HG02970 (cell line): ENCODE measurements around the gene SMIM44.
"Not testable (repeated sequence)": the region's sequence is repeated elsewhere in the genome, so short reads cannot be mapped to it uniquely, and the experiment has no call there.

Source experiments
- ATAC-seq: cut with Tn5 transposase; IDR thresholded peaks from one replicate; pipeline ENCODE4 v1.9.1; 2021; ENCODE audit warnings: mild to moderate bottlenecking, moderate library complexity, moderate number of reproducible peaks; ENCODE audit not compliant: unreplicated experiment, low FRiP score

Gene SMIM44

DNA sequence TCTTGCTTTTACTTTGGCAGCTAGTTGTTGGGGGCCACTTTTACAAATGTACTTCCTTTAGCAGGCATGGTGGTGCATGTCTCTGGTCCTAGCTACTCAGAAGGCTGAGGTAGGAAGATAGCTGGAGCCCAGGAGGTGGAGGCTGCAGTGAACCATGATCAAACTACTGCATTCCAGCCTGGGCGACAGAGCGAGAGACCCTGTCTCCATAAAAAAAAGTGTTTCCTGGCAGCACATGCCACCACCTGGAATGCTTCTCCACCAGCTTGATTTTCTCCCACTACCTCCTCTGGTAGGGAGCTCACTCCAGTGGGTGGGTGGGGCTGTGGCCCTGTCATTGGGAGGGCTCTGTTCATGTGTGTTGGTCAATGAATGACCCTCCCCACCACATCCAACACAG is 35.4 kb upstream of the SMIM44 start:
- ATAC-seq, result no peak

DNA sequence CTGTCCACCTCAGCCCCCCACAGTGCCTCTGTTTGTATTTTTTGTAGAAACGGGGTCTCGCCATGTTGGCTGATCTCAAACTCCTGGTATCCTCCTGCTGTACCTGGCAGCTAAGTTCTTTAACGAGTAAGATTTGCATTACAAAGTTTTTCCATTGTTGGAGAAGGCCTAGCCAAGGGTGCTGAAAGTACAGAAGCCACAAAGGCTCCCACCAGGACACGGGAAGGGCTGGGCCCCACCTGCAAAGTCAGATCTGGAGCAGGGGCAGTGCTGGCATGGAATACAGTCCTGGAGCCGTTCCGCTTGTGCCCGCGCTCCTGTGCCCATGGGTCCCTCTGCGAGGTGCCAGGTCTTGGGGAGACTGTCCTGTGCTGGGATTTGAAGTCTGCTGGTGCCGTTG is 35.0 kb upstream of the SMIM44 start:
- no peak for ATAC-seq

DNA sequence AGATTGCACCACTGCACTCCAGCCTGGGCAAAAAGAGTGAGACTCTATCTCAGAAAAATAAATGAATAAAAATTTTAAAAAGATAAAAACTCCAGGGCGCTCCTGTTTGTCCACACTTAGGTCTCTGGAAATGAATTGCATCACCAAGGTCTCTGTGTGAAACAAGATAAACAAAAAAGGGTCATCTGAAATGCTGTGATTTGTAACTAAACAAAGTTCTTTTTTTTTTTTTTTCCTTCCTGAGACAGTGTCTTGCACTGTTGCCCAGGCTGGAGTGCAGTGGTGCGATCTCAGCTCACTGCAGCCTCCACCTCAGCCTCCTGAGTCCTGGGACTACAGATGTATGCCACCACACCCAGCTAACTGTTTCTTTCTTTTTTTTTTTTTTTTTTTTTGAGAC is 34.4 kb upstream of the SMIM44 start:
- ATAC-seq, result no peak

DNA sequence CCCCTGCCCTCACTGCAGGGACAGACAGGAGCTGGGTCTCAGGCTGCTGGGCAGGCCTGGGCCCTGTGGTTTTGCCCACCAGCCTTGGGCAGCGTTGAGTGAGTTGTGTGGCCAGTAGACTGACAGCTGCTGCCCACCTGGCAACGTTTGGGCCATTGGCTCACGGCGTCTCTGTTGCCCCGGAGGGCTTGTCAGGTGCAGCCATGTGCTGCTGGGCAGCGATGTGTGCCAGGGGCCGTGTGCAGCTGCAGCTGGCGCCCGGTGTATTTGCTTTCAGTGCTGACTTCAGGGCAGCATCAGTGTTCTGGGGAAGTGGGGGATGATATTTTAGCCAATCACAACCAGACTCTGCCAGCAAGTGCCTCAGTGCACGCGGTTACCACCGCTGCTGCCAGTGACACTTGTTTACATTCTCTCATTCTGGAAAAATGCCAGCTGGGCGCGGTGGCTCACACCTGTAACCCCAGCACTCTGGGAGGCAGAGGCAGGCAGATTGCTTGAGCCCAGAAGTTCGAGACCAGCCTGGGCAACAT is 33.5 kb upstream of the SMIM44 start:
- ATAC-seq, result no peak

DNA sequence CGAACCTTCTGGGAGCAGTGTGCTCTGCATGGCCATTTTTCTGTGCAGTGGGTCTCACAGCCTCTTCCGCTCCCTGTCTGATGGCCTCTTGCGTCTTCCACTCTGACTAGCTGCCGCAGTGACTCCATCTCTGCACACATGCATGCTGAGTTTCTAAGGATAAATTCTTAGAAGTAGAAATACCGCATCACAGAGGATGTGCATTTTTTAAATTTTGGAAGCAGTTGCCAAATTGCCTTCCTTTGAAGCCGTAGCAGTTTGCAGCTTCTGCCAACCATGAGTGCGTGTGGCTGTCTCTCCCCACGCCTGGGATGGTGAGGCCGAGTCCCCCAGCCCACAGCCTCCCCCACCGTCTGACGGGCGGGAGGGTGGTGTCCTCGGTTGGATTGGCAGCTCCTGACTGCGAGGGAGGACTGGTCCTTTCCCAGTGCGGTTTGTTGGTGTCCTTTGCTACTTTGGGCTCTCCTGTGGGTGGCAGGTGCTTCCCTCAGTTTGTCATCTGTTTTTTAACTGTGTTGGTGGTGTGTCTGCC is 32.7 kb upstream of the SMIM44 start:
- ATAC-seq, result no peak

DNA sequence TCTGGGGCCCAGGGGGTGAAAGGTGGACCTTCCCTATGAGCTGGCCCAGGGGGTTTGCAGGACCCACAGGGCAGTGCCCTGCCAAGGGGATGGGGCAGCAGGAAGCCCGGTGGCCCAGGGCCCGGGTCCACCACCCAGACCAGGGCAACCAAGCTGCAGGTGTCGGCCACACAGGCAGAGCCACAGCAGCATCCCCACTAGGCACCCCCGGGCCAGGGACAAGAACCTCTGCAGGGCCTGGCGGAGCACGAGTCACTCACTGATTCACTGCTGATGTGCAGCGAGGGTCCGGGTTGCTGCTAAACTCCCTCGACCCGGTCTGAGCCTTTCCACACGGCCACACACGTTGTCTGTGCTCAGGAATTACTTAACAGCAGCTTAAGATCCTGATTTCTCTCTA is 31.7 kb upstream of the SMIM44 start:
- no peak for ATAC-seq

DNA sequence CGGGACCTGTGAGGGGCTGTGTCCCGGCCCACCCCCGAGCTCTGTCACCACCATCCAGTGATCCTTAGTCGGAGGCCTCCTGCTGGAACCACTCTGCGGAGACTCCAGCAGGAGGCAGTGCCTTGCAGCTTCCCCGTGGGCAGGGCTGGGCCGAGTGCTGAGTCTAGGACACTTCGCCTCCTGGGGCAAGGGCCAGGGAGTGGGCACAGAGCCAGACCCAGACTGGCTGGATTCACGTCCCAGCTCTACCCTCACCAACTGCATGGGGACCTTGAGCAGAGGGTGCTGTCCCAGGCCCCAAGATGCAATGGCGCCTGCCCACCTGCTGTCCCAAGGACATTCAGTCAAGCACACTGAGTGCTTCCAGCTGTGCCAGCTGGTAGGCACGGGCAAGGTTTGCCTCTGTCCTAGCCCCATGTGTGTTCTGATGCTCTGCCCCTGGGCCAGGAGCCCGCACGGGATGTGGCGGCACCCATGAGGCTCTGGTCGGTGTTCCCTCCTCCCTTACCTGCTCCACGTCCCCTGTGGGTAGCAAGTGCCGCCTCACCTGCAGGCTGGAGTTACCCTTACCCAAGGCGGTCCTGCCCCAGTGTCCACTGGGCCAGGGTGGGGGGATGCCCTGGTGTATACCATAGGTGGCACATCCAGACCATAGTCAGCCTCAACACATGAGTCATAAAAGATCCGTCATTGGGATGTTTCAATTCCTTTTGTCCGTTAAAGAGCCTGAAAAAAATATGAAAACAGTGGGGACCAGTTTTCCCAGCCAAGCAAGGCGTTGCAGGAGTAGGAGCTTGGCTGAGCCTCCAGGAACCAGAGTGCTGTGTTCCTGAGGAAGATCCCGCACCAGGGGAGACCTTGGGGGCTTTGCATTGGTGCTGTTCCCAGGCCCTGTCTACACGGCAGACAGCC is 30.2 kb upstream of the SMIM44 start:
- ATAC-seq, result no peak

DNA sequence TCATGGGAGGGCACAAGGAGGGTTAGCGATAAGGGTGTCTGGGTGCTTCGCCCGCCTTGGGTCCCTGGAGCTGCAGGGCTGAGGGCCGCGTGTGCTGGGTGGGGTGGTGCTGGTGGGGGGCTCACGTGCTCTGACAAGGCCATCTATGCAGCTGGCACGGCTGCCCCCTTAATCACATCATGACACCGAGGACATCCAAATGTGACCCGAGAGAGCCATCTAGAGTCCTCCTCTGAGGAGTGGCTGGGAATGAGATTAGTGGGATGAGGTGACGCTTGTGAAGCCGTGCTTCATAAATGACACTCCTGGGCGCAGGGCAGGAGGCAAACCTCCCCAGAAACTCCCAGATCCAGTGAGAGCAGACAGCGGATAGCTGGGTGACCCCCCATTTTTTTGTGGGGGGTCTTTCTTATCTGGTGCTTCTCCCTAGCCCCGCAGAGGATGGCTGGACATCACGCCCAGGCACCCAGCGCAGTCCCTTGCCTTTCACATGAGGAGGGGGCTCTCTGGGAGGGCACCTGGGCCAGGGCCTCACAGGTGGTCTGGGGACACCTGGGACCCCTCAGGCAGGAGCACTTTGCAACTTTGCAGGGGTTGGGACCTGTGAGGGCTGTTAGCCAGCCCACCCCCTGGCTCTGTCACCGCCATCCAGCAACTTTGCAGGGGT is 29.5 kb upstream of the SMIM44 start:
- ATAC-seq, result no peak

DNA sequence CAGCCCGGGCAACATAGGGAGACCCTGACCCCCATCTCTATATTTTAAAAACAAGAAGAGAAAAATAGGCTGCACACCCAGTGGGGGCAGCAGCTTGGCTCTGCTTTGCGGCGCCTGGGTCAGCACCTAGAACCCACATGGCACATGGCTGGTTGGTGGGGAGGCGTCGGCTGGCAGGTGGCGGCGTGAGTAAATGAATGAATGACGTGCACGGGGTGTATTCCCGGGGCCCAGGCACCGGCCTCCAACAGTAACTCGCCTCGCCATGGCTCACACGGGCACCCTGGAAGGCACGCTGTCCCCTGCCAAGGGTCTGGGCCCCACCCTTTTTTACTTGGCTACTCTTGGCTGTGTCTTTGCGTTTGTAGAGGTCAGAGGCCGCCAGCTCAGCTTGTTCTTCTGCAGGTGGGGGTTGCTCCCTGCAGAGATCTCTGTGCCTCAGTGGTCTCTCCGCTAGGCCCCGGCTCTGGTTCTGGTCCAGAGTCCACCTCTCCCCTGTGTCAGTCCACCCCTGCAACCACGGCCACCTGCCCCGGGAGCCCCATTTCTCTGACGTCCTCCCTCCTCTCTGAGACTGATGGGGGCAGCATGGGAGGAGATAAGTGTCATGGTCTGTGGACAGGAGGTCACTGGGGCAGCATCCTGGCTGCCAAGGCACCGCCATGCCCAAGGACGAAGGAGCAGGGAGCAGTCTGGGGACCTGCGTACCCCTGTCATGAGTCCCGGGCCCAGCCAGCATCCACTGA is 28.4 kb upstream of the SMIM44 start:
- ATAC-seq, result no peak

DNA sequence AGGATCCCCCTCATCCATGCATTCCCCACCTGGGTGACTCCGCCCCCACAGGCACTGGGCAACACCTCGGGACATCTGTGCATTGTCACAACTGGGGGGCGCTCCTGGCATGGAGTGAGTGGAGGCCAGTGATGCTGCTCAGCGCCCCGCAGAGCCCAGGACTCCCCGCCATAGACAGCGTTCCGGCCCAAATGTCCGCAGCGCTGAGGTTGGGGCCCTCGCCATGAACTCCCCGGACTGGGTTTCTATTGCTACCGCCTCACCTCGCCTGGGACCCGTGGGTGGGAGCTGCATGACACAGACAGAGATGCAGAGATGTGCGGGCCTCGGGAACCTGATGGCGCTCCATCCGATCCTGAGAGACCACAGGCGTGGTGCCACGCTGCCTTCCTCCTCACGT is 27.5 kb upstream of the SMIM44 start:
- no peak for ATAC-seq

DNA sequence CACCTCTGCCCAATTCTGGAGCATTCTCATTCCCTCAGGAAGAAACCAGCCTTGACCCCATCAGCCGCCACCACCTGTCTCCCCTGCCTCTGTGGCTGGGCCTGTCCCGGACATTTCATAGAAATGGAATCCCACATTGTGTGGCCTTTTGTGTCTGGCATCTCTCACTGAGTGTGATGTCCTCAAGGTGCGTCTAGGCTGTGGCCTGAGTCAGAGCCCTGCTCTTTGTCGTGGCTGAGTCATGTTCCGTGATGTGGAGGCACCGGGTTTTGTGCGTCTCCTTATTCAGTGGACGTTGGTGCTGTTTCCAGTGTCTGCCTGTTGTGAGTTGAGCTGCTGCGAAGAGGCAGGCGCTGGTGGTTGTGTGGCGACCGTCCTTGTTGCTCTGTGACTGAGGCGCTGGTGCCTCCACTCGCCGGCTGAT is 26.3 kb upstream of the SMIM44 start:
- no peak for ATAC-seq

DNA sequence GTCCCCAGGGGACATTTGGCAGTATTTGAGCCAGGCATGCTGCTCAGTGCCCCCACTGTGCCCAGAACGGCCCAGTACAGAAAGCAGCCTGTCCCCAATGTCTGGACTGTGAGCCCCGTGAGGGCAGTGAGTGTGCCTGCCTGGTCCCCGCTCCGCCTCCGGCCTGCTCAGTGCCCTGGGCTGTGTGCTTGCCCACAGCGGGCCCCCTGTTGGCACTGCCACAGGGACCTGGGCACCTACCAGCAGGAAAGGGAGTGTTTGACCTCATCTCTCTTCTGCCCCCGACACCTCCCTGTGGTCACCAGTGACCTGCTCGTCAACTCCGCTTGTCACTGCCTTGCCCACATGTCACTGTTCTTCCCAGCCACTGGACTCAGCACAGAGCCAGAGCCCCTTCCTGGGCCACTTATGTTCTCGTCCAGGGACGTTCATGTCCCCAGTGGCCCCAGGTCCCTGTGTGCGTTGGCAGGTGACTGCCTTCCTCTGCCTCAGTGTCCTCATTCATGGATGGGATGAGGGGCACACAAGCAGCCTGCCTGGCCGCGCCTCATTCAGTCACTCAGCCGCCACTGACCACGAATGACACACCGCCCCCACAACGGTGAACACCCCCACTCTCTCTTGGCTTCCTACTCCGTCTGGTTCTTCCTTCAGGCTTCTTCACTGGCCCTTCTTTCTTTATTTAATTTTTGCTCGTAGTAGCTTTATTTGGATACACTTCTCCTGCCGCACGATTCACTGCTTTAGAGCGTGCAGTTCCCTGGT is 25.7 kb upstream of the SMIM44 start:
- ATAC-seq, result no peak

DNA sequence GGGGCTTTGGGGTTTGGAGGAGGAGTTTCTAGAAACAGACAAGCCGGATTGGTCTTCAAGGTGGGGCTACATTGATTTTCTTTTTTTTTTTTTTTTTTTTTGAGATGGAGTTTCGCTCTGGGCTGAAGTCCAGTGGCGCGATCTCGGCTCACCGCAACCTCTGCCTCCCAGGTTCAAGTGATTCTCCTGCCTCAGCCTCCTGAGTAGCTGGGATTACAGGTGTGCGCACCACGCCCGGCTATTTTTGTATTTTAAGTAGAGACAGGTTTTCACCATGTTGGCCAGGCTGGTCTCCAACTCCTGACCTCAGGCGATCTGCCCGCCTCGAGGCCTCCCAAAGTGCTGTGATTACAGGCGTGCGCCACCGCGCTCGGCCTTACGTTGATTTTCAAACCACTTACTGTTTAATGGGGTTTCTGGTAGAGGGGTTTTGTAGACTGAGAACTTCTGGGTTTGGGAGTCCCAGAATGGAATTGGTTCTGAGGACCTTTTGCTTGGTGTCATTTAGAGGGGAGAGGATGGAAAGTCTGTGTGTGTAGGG is 24.9 kb upstream of the SMIM44 start:
- not testable (repeated sequence) for ATAC-seq

DNA sequence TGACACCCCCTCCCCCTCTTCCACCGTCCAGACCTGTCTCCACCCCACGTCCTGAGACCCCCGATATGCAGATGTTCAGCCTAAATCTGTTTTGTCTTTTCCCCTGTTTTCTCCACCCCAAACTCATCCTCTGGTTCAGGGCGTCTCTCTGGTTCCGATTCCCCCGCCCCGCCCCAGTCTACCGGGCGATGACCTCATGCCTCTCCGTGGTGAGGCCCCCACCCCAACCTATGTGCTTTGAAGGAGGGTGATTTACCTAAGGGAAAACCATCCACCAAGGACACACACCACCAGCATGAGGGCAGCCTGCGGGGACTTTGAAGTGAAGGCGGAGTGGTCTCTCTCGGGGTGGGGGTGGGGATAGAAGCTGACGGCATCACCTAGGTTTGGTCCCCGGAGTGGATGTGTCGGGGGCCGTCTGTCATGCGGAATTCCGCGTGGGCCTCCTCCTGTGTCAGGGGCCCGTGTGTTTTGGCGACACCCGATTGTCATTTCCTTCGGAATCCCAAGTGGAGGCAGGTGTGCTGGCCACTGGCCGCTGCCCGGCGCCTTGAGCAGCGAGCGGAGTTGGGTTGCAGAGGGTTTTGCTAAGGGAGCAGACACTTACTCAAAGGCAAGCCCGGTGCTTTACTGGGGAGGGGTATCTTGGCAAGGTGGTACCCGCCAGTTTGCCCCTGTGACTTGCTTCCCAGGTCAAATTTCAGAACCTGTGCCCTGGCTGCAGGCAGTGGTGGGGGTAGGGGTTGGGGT is 24.3 kb upstream of the SMIM44 start:
- ATAC-seq, result no peak

DNA sequence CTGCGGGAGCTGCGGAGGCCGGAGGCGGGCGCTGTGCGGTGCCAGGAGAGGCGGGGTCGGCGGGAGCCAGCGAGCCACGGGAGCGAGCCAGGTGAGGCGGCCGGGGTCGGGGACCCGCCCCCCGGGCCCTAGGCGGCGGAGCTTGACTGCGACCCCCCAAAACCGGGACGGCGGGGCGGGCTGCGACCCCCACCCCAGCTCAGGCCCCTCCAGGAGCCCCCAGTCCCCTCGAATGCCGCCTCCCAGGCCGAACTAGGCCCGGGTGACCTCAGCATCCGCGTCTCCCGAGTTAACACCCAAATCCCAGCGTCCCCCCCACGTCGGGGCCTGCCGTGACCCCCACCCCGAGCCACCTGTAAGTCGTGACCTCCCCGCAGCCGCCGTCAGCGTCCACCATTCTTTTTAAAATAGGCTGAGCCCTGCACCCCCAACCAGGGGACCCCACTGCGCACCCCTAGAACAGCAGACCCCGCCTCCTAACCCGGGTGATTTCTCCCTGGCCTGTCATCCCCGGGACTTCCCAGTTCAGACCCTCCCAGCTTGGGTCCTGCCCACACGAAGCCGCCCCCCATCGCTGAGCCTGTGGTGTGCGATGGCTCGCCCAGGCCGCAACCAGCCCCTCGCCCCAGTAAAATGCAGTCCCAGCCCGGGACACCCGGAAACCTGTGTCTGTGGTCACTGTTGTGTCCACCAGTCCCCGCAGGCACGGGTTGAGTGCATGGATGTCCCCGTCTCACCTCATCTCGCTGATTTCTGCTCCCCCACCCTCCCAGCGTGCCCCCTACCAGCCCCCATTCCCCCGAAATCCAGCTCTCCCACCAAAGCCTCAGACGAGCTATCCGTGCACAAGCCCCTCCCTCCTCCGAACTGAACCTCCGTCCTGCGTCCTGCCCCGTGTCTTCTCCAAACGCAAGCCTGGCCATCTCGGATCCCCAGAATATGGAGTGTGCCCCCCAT is 23.4 kb upstream of the SMIM44 start:
- peak; percentile 40 for ATAC-seq

DNA sequence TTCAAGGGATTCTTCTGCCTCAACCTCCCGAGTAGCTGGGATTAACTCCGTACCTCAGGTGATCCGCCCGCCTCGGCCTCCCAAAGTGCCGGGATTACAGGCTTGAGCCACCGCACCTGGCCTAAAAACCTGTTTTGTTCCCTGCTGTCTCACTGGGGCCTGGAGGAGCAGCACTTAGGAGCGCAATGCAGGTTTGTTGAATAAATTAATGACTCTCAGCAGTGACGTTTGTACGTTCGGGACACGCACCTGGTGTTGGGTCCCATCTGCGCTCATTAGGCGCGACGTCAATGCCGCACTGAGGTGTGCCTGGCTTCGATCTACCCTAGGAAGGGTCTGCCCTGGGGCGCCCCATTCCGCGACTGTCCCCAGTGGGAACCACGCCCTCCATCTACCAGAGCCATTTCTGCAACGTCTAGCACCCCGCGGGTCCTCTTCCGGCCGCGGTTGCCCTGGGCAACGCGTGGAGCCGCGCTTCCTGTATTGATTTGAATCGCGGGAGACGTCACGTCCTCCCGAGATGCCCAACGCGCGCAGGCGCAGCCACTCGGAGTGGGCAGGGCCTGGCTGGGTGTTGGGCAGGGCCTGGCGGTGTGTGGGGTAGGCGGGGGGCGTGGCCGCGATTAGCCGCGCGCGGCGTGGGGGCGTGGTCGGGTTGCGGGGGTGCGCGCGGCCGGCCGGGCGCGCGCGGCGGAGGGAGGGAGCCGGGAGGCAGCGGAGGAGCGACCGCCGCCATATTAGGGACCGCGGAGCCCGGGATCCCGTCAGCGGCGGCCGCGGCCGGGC is 22.6 kb upstream of the SMIM44 start, which contains the start of gene FZR1:
FZR1 (plus strand) TSS at position 714 of the 786 bp plus-strand sequence. CDS start 16,679 bp downstream, outside the sequence.
- peak; percentile 89 for ATAC-seq

DNA sequence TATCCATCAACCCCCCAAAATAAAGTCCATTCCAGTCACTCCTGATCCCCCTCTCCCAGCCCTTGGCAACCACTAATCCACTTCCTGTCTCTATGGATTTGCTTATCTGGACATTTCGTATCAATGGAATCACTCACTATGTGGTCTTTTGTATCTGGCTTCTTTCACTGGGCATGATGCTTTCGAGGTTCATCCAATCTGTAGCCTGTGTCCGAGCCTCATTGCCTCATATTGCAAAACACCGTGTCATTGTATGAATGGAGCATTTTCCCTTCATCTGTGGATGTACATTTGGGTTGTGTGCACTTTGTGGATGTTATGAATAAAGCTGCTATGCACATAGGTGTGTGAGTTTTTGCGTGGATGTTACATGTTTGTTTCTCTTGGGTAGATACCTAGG is 21.5 kb upstream of the SMIM44 start:
- ATAC-seq, result no peak
